CD4-positive, alpha-beta T cell treated with Interleukin-15 for 1 hour (primary cell): ENCODE measurements around the gene PARD6G.

Experiments
- DNase-seq: peaks from one replicate; pipeline ENCODE4 v3.0.0-alpha.2; 2020

PARD6G gene

DNA sequence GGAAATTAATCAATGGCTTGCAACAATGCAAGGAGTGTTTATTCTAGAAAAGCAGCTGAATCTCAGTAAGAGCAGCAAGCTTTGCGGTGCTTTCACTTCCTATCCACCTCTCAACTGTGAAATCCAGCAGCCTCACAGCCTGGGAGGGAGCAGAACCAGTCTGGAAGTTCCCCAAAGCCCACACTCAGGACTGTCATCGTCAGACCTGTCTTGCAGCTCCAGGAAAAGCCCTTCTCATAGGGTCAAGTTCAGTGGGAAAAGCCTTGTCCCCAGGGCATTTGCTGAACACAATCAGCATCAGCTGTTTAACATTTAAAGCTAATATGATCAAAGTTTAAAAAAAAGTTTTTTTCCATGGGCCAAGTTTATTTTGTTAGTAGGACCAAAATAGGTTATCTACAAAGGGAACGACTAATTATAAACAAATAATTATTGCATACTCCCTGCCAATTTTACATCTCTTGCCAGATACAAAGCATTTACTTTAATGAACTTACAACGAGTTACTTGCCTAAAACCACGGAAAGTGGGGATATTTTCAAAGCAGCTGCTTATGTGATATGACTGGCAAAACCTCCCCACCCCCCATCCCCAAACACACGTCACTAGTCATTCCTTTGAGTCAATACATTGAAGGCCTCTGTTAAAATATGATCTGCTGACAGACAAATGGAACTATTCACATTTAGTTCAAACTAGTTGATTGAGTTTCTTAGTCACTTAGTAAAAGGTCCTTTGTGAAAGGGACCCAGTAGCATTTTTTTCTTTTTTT is 36.8 kb downstream of the PARD6G start:
- no peak for DNase-seq

DNA sequence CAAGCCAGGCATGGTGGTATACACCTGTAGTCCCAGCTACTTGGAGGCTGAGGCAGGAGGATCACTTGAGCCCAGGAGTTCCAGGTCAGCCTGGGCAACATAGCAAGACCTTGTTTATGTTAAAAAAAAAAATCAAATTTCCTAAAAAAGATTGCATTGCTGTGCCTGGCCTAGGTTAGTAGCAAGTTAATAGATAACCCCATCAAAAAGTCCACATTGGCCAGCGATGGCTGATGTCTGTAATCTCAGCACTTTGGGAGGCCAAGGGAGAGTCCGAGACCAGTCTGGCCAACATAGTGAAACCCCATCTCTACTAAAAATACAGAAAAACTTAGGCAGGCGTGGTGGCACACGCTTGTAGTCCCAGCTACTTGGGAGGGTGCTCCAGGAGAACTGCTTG is 38.7 kb downstream of the PARD6G start:
- DNase-seq: no peak

DNA sequence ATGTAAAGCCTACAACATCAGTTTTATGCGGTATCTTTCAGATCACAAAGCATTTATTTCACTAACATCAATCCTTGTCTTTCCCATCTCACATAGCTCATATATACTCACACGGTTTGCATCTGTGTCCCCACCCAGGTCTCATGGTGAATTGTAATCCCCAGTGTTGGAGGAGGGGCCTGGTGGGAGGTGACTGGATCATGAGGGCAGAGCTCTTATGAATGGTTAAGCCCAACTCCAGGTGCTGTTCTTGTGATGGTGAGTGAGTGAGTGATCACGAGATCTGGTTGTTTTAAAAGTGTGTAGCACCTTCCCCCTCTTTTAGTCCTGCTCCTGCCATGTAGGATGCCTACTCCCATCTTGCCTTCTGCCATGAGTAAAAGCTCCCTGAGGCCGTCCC is 42.0 kb downstream of the PARD6G start:
- no peak for DNase-seq

DNA sequence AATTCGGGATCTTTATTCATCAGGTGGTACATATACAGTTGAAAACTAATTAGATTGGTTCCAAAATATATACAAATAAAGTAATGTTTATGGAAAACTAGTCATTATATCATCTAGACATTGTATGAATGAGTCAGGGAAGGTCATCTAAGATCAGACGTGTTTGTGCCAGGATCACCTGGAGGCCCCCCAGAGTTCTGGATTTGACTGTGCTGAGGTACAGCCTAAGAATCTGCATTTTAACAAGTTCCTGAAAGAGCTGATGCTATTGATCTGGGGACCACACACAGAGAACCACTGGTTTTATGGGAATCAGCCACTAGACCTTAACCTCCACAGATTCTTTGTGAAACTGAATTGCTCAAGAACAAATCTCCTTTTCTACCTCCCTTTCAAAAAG is 43.2 kb downstream of the PARD6G start:
- no peak for DNase-seq

DNA sequence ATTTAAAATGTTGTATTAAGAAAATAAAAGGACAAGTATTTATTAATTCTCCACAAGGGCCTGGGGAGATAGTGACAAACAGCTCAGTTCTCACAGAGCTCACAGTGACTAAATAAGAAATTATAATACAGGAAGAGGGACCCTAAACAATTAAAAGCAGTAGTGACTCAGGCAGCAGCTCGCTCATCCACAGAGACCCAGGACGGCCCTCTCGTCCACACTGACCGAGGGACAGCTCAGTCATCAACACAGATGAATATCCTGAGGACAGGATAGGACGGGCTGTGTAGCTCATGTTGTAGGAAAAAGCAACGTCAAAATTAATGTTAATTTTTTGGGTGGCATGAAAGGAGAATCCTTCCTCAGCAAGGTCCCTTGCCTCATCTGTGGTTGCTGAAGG is 44.1 kb downstream of the PARD6G start:
- no peak for DNase-seq

DNA sequence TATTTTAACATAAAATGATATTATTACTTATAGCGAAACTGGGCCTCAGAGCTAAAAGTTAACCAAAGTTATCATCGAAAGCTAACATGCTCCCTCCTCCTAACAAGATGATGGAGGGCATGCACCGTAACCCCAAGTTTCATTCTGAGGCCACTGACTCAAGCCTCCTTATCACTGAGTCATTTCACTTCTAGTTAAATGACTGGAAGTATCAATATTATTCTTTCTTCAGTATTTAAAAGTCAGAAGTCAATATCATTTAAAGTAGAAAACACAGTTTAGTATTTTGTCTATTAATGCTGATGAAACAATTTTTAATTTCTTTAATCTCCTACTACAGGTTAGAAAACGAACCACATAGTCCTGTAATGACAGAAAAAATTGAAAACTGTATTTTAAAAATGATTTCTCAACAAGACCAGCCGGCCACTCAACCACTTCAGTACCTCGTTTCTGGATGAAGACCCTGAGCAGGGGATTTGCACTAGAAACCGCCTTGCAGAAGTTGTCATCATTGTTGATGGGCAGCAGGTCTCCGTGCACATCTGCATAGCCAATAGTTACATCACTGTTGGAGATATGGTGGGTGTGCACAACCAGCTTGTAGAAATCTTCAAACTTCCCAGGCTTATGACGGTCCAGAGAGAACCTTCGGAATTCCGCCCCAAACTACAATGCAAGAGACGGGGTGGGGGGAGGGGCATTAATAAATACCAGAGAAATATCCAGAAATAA is 44.9 kb downstream of the PARD6G start:
- DNase-seq: no peak

DNA sequence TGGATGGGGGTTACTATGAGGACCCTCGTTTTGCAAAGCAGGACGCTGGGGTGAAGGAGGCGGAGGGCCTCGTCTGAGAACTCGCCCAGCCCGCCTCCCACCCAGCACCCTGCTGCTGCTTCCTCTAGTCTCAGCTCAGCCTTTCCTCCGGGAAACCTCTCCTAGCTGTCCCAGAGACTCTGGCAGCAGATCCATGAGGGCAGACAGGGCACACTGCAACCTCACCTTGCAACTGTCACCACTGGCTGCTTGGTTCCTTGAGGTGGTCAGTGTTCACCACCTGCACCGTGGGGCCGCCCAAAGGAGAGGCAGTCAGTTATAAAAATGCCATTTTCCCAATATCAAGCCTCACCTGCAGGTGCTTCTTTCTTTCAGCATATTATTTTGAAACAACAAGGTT is 45.6 kb downstream of the PARD6G start:
- DNase-seq: no peak

DNA sequence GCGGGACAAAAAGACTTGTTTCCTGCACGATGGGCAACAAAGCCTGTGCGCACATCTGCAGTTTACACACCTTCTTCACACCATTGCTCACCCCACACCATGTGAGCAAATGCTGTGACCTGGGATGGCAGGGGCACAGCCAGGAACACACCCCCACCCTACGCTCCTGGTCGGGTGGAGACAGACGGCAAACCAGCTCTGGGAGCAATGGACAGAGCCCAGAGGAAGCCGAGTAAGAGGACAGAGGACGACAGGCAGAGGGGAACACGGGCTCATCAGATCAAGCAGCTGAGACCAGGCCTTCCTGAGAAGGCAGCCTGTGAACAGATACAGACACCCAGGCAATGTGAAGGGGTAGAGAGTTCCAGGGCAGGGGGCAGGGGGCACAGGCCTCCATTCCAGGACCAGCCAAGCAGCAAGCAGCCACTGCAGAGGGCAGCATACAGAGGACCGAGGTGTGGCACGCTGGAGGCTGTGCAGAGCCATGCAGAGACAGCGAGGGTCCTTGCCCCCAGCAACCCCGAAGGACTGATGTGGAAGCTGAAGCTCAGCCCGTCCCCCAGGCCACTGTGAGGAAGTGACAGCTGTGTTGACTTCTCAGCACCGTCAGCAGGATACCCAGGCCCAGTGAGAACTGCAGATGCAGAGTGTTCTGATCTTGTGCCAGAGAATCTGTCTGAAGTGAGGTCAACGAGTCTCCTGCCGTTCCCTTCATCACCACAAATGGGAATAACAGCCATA is 46.2 kb downstream of the PARD6G start:
- DNase-seq: no peak

DNA sequence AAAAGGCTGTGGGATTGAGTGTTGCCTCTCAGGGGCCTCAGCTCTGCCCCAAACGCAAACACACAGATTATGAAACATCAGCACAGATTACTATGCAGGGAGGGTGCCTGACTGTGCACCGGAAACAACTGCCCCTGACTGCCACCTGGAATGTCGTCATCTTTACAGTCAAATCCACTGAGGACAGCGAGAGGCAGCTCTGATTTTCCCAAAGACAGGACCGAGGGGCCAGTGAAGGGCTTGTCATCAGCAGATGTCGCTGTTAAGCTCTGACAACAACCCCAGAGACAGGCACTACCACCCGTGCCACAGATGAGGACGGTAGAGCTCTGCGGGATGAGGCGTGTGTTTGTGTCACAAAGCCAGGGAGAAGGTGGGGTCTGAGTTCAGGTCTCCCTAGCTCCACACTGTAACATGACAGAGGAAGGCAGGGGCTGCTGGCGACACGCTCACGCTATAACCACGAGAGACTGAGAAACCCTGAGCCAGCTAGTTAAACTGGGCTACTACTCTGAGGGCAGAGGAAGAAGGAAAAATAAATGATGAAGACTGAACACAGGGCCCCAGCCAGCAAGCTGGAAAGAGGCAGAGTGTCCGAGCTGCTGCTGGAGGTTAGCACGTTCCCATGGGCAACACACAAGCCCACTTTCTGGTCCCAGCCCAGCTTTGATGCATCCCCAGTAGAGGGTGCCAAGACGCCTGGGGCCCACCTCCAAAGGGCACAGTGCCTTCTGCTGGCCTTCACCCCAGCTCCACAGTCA is 47.0 kb downstream of the PARD6G start:
- no peak for DNase-seq

DNA sequence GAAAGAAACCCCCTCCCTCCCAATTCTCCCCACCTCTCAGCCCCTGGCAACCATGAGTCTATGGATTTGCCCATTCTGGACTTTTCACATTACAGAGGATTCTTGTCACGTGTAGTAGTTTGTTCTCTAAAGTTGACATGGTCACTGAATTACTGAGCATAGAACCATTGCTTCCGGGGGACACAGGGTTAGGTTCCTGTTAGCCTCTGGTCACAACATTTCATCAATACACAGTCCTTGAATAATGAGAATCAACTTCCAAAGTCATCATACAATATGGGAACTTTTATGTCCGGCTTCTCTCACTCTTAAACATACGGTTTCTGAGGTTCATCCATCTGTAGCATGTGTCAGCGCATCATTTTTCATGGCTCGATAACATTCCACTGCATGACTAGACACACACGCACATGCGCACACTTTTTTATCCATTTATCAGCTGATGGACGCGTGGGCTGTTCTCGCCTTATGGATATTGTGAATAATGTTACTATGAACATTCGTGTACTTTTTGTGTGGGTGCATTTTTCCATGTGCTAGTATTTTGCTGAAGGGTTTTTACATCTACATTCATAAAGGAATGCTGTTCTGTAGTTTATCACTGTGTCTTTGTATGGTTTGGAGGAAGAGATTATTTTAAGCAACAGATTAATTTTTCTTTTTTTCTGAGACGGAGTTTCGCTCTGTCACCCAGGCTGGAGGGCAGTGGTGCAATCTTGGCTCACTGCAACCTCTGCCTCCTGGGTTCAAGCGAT is 48.1 kb downstream of the PARD6G start:
- no peak for DNase-seq

DNA sequence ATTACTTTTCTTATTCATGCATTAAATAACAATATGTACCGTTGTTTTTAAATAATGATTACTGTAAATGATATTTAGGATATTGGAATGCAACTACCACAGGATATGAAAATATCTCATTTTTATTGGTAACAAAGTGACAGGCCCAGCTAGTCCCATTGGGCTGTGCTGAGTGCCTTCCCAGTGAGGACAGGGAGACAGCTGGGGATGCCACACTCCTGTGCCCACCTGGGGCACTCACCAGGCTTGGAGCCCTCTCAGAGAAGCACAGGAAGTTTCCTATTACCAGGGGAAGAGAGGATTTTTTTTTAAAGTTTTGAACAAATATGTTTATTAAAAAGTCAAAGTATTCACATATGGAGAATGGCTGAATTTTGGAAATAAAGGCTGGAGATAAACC is 48.9 kb downstream of the PARD6G start:
- DNase-seq: no peak

DNA sequence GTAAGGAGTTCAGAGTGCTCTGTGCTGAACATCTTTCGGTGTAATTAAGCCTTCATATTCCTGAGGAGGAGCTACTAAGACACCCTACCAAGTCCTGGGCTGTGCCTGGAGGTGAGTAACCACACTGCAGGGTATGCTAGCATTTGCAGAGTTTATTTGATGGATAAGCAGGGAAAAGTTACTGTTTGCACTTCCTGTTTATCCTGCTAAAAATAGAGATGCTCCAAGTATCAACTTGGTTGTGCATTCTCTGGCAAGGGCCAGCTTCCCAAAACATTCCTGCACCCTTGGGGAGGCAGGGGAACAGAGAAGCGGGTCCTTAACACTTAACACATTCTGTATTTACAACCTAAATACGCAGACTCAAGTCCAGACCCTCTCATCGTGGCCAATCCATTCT is 49.8 kb downstream of the PARD6G start:
- no peak for DNase-seq

DNA sequence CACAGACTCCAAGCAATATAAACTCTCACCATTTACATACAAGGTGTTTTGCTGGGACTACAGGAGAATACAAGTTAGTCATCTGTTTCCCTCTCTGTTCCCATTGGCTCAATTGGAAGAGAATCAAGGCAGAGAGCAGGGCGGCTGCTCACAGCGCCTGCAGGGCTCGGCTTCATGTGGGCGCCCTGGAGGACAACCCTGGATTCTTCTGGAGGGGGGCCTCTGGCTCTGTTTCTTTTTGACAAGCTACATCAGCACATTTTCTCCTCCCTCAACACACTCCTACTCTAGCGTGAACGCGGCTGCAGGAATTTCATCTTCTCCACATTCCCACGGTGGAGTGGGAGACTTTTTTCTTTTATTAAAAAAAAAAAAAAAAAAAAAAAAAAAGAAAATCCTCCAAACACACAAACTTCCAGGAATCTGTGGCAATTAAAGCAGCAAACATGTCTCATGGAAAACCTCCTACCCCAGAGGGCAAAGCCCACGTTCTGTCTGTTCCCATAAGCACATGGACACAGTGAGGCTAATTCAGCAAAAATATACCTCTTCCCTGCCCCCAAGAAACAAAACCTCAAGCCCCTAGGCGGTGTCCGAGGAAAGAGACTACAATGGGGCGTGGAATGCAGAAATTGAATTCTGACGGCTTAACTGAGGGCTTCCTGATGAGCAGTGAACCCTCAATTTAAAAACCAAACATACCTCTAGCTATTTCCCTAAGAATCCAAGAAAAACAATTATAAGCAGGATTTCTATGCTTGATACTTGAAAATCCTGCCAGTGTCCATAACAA is 50.6 kb downstream of the PARD6G start:
- DNase-seq: no peak

DNA sequence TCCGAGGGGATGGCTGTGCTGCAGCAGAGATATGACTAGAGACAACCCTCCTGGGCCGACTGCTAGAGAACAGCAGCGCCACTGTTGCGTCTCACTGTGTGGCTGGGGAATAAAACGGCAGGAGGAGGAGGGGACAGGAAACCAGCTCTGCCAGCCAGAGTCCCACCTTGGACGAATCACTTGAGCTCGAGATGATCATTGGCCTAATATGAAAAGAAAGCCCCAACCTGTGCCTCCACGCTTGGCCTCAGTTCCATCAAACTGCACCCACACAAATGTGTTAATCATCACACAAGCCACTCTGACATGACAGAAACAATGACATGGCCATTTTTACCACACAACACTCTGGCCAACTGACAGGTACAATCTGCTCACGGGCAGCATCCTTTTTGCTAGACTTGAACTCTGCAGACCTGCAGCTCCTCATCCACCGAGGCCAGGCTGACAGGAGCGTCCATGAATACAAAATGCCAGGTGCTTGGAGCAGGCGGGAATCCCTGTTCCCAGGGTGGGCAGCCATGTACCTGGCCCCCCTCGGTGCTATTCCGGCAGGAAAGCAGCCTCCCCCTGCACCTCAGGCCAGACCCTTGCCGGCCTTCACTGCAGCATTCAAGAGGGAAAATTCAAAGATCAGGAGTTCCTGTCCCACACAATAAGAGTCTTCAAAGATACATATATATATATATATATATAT is 52.3 kb downstream of the PARD6G start:
- DNase-seq: no peak

DNA sequence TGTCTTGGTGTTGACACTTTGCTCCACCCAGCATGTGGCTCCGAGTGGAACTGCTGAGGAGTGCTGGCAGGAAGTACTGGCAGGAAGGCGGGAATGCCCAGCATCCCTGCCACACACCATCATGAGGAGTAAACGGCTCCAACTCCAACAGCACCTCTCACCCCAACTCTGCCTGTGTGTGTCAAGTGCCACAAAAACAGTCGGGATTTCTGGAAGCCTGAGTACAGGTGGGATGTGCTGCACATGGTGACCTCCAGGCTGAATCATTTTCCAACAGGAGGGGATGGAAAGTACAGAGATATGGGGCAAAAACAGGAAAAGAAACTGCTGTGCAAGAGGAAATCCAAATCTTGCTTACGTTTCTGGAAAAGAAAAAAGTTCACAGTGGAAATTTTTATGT is 53.6 kb downstream of the PARD6G start:
- no peak for DNase-seq

DNA sequence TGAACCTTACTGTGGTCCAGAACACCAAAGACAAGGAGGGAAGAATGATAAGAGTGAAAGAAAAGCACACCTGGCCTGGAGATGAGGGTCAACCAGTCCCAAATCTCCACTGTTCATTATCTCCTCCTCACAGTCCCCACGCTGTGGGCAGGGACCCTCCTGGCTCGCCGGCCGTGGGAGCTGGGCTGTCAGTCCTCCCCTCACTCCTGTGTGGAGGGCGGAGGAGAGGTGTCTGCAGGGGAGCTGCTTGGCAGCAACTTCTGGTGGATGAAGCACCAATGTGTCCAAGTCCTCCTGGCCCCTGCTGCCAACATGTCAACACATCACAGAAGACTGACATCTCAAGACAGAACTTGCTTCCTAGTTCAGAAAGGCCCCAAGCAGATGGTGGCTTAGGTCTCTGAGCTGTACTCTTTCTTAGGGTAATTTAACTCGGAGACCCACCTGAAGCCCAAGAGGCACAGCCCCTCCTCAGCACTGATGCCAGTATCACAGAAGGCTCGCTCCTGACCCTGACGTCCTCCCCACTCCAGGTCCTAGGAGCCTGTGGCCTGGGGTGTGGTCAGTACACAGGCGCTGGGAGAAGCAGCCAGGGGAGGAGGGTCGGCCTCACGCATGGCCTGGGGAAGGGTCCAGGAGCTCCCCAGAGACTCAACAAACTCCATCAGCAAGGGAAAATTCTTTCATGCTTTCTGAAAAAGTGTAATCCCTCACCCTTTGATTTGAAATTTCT is 54.5 kb downstream of the PARD6G start:
- no peak for DNase-seq

DNA sequence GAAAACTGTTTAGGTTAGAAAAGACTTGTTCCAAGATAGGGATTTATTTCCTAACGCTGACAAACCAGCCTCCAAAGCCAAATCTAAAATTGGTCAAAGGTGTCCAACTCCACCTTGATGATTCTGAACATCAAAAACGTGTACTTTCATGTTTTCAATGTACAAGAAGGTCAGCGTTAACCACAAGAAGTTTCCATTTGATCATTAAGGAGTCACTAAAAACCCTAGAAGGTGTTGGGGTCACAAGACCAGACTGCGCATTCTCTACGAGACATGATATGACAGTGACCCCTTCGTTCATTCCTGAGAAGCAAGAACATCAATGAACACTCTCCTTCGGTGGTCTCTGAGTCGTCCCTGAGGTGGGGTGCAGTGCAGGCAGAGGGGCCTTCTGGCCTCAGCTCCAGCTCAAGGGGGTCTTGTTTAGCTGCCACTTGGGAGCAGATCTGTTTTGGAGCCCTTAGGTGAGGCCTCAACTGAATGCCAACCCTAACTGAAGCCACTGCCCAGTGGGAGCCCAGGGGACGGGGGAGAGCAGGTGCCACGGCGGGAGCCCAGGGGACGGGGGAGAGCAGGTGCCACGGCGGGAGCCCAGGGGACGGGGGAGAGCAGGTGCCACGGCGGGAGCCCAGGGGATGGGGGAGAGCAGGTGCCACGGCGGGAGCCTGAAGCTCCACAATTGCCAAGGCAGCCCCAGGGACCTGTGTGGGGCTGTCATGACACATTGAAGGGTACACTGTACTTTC is 55.2 kb downstream of the PARD6G start:
- DNase-seq: no peak

DNA sequence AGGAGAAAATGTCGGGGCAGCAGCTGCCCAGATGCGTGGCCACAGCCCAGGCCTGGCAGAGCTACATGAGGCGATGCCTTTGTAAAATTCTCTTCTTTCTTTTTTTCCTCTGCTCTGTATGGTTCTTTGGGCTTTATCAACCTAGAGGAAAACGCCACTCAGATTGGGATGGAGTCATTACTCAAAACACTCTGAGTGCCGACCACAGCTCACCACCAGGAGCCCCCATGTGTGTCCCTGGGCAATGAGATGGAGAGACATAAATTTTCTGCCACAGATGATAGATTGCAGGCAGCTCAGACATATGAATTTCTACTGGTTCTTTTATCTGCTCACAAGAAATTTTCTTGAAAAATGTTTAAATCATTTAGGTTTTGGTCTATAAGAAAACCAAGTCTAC is 56.0 kb downstream of the PARD6G start:
- DNase-seq: no peak

DNA sequence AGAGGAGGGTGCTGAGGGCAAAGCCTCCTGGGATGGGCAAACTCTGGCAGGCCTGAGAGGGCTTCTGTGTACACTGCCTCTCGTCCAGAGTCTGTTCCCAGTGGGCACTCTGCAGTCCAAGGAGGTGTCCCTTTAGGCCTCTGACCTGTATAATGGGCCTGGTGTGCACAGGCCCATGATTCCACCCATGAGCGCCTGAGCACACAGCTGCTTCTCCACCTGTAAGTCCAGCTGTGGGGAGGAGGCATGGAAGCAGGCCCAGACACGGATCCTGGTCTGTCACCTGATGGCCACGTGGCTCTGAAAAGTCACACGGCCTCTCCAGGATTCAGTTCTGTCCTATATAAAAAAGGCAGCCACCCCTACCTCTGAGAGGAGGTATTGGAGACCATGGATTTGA is 57.0 kb downstream of the PARD6G start:
- no peak for DNase-seq

DNA sequence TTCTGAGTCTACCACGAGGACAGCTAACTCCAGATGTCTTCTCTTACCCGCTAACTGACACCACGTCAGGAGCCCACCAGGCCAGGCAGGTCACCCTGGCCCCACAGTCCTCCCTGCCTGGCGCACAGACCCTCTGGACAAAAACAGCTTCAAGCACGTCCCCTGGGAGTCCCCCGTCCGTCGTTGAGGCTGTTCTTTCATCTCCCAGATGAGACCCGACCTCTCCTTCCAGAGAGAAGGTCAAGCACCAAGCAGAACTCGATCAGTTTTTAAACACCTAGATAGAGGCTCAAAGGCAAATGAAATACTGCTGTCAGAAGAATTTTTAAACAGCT is 57.8 kb downstream of the PARD6G start:
- no peak for DNase-seq
